Astrocyte (in vitro differentiated cells and primary cell): ENCODE measurements around the gene ACTG1.

Experiments
- EZH2 ChIP-seq: IDR thresholded peaks from 2 replicates; pipeline ENCODE4 v1.6.1; 2012; ENCODE audit warnings: mild to moderate bottlenecking, low read length, inconsistent platforms; ENCODE audit not compliant: insufficient read depth
- TF ChIP-seq, protein P1 (sequence below): IDR thresholded peaks from 2 replicates; pipeline ENCODE4 v1.5.1; 2011; ENCODE audit warnings: low read depth, mild to moderate bottlenecking, inconsistent platforms, low read length, moderate library complexity; ENCODE audit not compliant: insufficient read depth

GRCh38 chr17:81523402-81524038, 10.9 kb upstream of the ACTG1 start:
- TF ChIP-seq, protein P1, sequence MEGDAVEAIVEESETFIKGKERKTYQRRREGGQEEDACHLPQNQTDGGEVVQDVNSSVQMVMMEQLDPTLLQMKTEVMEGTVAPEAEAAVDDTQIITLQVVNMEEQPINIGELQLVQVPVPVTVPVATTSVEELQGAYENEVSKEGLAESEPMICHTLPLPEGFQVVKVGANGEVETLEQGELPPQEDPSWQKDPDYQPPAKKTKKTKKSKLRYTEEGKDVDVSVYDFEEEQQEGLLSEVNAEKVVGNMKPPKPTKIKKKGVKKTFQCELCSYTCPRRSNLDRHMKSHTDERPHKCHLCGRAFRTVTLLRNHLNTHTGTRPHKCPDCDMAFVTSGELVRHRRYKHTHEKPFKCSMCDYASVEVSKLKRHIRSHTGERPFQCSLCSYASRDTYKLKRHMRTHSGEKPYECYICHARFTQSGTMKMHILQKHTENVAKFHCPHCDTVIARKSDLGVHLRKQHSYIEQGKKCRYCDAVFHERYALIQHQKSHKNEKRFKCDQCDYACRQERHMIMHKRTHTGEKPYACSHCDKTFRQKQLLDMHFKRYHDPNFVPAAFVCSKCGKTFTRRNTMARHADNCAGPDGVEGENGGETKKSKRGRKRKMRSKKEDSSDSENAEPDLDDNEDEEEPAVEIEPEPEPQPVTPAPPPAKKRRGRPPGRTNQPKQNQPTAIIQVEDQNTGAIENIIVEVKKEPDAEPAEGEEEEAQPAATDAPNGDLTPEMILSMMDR = no peak
- peak; percentile 22 for TF ChIP-seq EZH2
